ENCODE data around the gene ATRNL1. TPM values are rescaled to one million over a fixed set of nuclear protein-coding genes. Genes with fewer than 3 reads are reported as not detected.

The ATRNL1 gene
- total RNA-seq, 1 experiment from 2014 or later = 1.3 TPM

DNA sequence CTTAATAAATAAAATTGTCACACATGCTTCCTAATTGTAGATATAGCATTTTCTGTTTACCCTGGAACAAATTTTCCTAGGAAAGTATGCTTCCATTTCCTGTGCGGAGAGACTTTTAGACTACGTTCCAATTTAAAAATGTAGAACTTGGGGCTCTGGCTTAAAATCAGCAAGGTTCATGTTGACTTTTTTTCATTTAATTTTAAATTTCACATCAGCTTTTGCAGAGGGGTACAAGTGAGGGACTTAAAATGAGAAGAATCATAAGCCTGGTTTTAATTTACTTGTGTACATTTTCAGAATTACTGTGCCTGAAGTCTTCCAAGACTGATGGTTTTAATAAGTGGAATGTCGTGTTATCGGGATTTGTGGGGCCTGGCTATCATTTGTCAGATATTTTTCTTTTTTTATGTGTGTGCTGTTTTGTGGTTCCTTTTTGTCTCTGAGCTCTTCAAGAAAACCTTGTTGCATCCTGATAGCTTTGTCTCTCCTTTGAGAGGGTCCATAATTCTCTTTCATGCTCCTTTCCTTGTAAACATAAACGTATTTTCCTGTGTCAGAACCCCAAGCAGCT lies 8.8 kb upstream of the ATRNL1 start (continued):
- TF ChIP-seq SRF (IDR thresholded peaks at IDR 0.05; ENCODE audit: low read depth) = no peak
- TF ChIP-seq, protein P1, sequence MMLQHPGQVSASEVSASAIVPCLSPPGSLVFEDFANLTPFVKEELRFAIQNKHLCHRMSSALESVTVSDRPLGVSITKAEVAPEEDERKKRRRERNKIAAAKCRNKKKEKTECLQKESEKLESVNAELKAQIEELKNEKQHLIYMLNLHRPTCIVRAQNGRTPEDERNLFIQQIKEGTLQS (IDR thresholded peaks at IDR 0.05) = no peak
- no peak for TF ChIP-seq EGR1 (IDR thresholded peaks at IDR 0.05; ENCODE audit: low read depth)
- no peak for TF ChIP-seq TCF7L2 (IDR thresholded peaks at IDR 0.05; ENCODE audit: borderline replicate concordance, extremely low read depth, insufficient read depth, insufficient read length)
- TF ChIP-seq, protein P2, sequence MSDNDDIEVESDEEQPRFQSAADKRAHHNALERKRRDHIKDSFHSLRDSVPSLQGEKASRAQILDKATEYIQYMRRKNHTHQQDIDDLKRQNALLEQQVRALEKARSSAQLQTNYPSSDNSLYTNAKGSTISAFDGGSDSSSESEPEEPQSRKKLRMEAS (IDR thresholded peaks at IDR 0.05) = no peak
- no peak for TF ChIP-seq JUND (IDR thresholded peaks at IDR 0.05)
- no peak for TF ChIP-seq SIN3A (IDR thresholded peaks at IDR 0.05; ENCODE audit: low read depth)

DNA sequence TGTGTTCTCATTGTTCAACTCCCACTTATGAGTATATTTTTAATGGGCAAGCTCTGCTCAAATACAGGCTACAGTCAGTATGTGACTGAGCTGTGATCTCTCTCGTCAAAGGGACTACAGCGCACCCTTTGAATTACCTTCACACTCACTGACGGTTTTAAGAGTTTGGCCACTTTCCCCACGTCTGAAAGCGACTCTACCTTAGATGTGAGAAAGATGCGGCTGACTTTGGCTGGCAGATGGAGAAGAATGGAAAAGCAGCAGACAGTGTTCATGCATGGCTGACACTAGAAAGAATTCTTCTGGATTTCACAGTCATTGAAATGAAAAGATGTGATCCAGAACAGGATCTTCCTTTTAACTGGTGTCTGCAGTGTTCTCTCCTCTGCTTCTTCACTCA lies 2.0 kb upstream of the ATRNL1 start:
- TF ChIP-seq RAD21 (IDR thresholded peaks at IDR 0.05; ENCODE audit: low read depth) (no peak), EZH2 (IDR thresholded peaks at IDR 0.05) (no peak), POLR2A (IDR thresholded peaks at IDR 0.05; ENCODE audit: borderline replicate concordance, extremely low read depth, insufficient read depth, insufficient read length) (no peak), SP1 (IDR thresholded peaks at IDR 0.05; ENCODE audit: low read depth) (no peak), SIN3A (IDR thresholded peaks at IDR 0.05; ENCODE audit: low read depth) (no peak)
- TF ChIP-seq, protein P1 (IDR thresholded peaks at IDR 0.05) = no peak
- POLR2A ChIA-PET = no interaction called here
- Histone ChIP-seq H3K4me1 (ENCODE audit: control insufficient read depth in 1 of 2, insufficient read depth in 2 of 2, low read length in 2 of 2) (no peaks in the 10 kb centered on the region), H3K9me2 (ENCODE audit: insufficient read depth) (no peaks in the 10 kb centered on the region), H2AFZ (ENCODE audit: low read depth, low read length, poor library complexity, severe bottlenecking) (no peak overlapping the region), H3K27ac (ENCODE audit: low read depth, low read length) (no peak overlapping the region), H3K79me2 (ENCODE audit: insufficient read depth, low read length) (no peaks in the 10 kb centered on the region), H3K9me3 (ENCODE audit: control insufficient read depth in 1 of 2, insufficient read depth in 1 of 2, low read depth in 1 of 2, low read length in 2 of 2) (0 out of 4 replicates have a peak, but pooled peaks cover 0 to 4% of the 10 kb centered on the region in 2 experiments), H4K20me1 (ENCODE audit: insufficient read depth) (no peaks in the 10 kb centered on the region), H3K36me3 (ENCODE audit: control insufficient read depth in 1 of 2, insufficient read depth in 2 of 2, low read length in 2 of 2) (no peaks in the 10 kb centered on the region), H3K9ac (ENCODE audit: low read length) (no peak overlapping the region), H3K4me3 (replicated peaks in 1 of 2; ENCODE audit: low read depth in 1 of 2, low read length in 2 of 2) (no peak overlapping the region), H3K4me2 (ENCODE audit: low read length) (no peak overlapping the region), H3K27me3 (ENCODE audit: insufficient read depth, low read length) (no peaks in the 10 kb centered on the region)
- RAD21 ChIA-PET (ENCODE audit: low non-redundant PET in 1 of 2, low total read pairs in 2 of 2, uncharacterized antibody in 2 of 2, unreplicated experiment in 2 of 2) = interaction anchor here in 1 of 2 experiments (0.7 kb wide), 1 partner anchor 634 kb away, joined by 5 read pairs; no protein-coding TSS in a partner anchor
- intact Hi-C loops (cut with micrococcal nuclease) = no loop called here
- CTCF ChIA-PET = no interaction called here
- no peak for ATAC-seq
- no TSS peak for BruUV-seq (replicated peaks)
- no peak for DNase-seq (ENCODE audit: low read depth, low spot score)
